ENCODE results near the gene MX2. TPM values are rescaled to one million over a fixed set of nuclear protein-coding genes. Genes with fewer than 3 reads are reported as not detected.
A peak's percentile ranks its signal among the peaks of the same experiment; 100 is the strongest.
"Not testable (repeated sequence)": the region's sequence is repeated elsewhere in the genome, so short reads cannot be mapped to it uniquely, and the experiment has no call there.

The MX2 gene
- polyA plus RNA-seq, 1 donor: 2.5 TPM

GRCh38 chr21:41342035-41342434 lies 19.8 kb upstream of the MX2 start:
- no peak for DNase-seq

- DNase-seq: no peak
Observed at GRCh38 chr21:41344146-41344545, 17.7 kb upstream of the MX2 start.

- no peak for DNase-seq
Observed at GRCh38 chr21:41345356-41345755, 16.5 kb upstream of the MX2 start.

DNA sequence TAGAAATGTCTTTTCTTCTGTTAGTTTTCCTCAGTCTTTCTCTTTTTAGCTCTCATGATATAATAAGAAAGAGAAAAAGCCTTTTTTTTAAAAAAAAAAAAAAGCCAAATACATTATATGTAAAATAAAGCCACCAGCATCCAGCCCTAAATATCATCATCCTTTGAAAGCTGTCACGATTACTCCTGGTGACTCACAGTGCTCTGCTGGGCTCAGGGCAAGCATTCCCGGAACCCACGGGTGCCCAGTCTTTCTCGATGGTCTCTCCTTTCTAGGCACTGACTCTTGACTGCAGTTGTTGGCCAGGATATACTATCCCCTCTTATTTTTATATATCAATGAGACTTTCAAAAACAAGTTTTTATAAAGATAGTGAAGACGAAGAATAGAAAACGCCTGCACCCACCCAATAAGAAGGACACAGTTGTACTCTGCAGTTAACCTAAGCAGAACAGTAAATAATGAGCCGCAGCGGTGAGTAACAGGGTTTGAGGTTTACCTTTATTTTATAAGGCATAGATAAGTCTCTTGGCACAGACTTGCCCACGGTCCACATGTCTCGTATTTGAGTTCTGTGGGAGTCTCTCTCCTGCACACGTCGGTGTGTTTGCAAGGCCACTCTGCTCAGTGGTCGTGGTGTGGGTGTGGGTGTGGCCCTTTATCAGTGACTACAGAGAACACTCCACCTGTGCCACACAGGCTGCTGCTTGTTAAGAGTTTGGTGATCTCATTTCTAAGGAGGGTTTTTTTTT lies 15.7 kb upstream of the MX2 start:
- no peak for DNase-seq

DNA sequence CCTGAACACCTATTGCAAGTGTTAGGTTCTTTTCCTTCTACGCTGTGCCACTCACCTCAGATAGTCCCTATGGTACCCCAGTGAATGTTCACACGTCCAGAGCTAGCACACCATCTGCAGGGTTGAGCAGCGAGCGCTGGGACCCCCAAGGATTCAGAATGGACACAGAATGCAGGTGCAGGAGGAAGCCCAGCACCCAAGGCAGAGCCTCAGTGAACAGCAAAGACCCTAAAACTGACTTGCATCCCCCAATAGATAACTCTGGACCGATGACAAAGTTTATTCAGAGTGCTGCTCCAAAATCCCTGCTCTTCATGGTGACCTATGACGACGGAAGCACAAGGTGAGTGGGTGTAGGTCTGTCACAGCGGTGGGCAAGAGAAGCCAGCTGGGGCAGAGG lies 15.1 kb upstream of the MX2 start:
- no peak for DNase-seq

DNA sequence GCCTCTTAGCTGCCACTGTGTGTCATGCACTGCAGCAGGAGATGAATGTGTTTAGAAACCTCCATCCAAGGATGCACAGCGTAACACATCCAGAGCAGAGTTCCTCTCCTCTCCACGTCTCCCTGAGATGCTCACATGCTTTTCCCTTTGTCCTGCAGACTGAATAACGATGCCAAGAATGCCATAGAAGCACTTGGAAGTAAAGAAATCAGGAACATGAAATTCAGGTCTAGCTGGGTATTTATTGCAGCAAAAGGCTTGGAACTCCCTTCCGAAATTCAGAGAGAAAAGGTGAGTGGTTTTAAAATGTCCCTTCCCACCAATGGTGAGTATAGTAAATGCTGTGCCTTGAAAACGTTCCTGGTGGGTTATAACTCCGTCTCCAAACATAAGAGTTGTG lies 13.4 kb upstream of the MX2 start:
- no peak for DNase-seq

DNA sequence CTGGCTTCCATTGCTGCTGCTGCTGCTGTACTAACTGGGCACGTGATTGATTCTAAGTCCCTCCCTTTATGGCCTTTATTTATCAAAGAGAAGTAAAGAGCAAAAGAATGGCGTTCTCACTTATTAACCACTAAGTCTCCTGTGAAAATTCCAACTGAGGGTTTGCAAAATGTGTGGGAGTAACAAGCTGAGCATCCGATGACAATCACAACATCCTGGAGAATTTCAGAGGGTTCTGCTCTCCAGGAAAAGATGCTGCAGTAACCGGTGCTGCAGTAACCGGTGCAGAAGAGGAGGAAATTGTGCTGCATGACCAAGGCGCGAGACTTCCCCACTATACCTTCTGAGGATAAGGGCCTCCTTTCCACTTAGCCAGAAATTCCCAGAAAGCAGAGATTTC lies 12.7 kb upstream of the MX2 start:
- no peak for DNase-seq

- no peak for DNase-seq
Observed at GRCh38 chr21:41349619-41350390, 12.0 kb upstream of the MX2 start.

GRCh38 chr21:41350436-41351155 lies 11.2 kb upstream of the MX2 start:
- DNase-seq: no peak

- DNase-seq: no peak
Observed at GRCh38 chr21:41357546-41357945, 4.3 kb upstream of the MX2 start.

DNA sequence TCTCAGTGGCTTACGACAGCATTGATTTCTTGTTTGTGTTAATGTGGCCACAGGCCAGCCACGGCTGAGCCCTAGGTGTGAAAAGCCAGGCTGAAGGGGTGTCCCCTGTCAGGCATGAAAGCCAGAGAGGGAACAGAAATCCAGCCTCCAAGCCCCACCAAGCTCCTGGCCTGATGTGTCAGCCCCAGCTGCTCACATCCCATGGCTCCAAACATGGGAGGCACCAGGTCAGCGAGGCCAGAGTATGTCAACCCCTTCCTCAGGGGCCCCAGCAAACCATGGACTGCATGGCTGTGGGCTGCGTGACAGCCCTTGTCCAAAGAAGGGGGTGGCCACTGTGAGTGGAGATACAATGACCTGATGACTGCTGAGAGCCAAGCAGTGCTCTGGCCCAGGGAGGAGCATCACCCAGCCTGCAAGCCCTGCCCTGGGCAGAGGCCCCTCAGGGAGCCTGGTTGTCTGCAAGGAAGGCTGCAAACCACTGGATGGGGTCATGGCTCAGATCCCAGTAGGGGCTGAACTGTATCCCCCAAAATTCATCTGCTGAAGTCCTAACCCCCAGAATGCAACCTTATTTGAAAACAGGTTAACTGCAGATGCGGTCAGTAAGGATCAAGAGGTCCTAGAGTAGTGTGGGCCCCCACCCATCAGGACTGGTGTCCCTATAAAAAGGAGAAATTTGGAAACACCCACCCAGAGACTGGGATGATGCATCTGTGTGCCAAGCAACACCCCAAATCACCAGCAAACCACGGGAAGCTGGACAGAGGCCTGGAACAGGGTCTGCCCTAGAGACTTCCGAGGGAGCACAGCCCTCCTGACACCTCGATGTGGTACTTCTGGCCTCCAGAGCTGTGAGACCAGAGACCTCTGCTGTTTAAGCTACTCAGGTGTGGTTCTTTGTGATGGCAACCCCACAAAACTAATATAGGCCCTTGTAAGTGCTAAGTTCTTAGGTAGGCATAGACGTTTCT lies 3.3 kb upstream of the MX2 start:
- no peak for DNase-seq

- no peak for DNase-seq
Observed at GRCh38 chr21:41359286-41359685, 2.5 kb upstream of the MX2 start.

GRCh38 chr21:41359754-41360071 lies 2.1 kb upstream of the MX2 start:
- DNase-seq: not testable (repeated sequence)

DNA sequence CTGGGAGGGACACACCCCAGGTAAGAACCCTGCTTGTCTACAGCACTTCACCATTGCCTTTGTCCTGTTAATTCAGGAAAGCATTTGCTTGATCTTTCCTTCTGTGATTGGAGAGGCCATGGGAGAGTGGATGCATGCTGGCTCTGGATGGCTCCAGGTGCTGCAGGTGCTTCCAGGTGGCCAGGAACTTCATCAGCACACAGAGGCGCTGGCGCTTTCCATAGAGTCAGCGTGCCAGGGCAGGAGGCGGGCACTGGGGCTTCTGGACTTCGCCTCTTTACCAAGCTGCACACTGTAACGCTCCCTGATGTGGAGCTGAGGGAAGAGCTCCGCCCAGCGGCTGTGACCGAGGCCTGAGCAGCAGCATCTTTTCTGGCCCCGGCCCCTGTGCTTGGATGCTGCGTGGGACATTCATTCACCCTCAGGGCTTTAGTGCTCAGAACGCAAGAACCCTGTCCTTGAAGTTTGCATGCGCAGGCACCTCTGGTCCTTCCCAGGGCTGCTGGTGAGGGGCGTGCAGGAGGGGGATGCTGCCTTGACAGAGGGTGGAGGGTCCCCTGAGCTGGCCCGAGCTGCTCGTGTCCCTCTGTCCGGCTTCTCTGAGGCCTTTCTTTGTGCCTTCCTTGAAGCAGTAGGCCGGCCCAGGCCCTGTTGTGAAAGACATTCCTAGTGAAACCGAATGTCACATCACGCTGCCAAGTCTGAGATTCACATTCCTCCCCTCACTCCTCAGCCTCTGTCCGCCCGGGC lies 1.6 kb upstream of the MX2 start:
- DNase-seq: peak; percentile 36

- DNase-seq: no peak
Observed at GRCh38 chr21:41361053-41361785, 608 bp upstream of the MX2 start.

GRCh38 chr21:41362605-41363369 lies 960 bp downstream of the MX2 start:
- no peak for DNase-seq

DNA sequence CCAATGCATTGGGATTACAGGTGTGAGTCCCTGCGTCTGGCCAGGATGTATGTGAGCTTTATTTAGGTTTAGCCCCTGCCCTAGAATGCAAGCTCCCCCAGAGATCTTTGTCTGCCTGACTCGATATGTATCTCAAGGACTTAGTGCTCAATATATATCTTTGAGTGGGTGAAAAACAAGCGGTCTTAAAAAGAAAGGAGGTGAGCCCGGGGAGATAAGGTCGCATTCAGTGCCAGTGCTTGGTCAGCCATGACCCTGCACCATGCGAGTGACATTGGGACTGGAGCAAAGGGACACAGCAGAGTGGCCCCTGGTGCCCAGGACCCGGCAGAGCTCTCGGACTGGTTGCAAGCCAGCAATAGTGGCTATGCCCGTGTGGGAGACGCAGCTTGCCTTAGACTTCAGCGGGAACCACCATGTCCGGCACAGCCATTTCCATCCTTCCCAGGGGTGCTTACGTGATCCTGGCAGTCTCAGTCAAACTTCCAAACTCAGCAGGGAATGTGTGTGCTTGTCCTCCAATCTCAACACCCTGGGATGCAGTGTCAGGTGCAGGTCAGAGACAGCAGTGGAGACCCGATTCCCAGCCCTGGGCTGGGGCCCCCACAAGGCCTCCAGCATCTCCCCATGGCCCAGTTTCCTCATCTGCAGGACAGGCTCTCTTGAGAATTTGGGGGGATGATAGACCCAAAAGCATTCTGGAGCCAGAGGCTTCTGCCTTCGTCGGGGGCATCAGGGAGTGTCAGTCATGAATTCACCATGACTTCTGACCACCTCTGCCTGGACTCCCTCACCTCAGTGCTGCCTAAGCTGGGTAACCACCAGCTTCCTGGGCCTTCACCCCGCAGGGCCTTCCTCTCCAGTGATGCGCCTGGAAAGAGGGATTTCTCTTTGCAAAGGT lies 1.8 kb downstream of the MX2 start:
- no peak for DNase-seq

DNA sequence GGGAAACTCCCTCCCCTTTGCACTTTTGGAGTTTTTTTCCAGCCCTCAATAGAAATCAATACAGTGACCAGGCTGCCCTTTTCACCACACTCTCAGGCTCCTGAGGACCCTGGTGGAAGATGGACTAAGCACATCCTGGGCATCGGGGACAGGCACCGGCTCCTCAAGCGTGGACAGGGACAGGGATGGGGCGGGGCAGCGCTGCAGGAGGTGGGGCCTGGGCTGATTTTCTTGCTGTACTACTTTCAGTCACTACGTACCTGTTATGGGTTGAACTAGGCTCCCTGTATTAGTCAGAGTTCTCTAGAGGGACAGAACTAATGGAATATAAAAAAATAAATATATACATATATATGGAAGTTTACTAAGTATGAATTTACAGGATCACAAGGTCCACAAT lies 2.5 kb downstream of the MX2 start:
- no peak for DNase-seq
